Liver (tissue), 3 donors: ENCODE results near the gene PCDHAC1.

Source experiments
- CTCF ChIP-seq: fragments of 150-350 bp; IDR thresholded peaks from 2 replicates; pipeline ENCODE4 v1.5.1; 2017; ENCODE audit warnings: improper control_type of control experiment, low read depth, low read length; ENCODE audit not compliant: missing input control
- MAX ChIP-seq: IDR thresholded peaks from 2 replicates; pipeline ENCODE4 v1.6.1; 2016; ENCODE audit warnings: antibody characterized with exemption
- RAD21 ChIP-seq, 2 donors: IDR thresholded peaks; 2 replicates each; pipeline ENCODE4 v1.6.1; 2016; ENCODE audit warnings: antibody characterized with exemption in 2 of 2, mild to moderate bottlenecking in 2 of 2
- REST ChIP-seq: IDR thresholded peaks from 2 replicates; pipeline ENCODE4 v1.6.1; 2016; ENCODE audit warnings: antibody characterized with exemption, mild to moderate bottlenecking
- donor health status: healthy.
- donor health status: healthy.

GRCh38 chr5:140882591-140882899, 43.6 kb upstream of the PCDHAC1 start:
- TF ChIP-seq CTCF = no peak
- no peak for TF ChIP-seq REST
- TF ChIP-seq MAX = no peak
- no peak for TF ChIP-seq RAD21 (IDR thresholded peaks at IDR 0.05)
